Measurements from ENCODE around the gene GMDS. TPM values are rescaled to one million over a fixed set of nuclear protein-coding genes. Genes with fewer than 3 reads are reported as not detected.

The GMDS gene
- total and polyA plus RNA-seq, 2 donors (not counting 3 experiments of a cell fraction or from before 2014, with no cell fraction given), result 9.8 to 23.5 TPM

GRCh38 chr6:1589208-1589607, 656.2 kb downstream of the GMDS start:
- POLR2A ChIA-PET, result no interaction called here
- FAIRE-seq, result no peak

GRCh38 chr6:1587977-1588376, 657.4 kb downstream of the GMDS start:
- CTCF ChIA-PET, result interaction anchor here (0.7 kb wide), 1 partner anchor 20 kb away, joined by 3 read pairs; no protein-coding TSS in a partner anchor
- no TSS peak for BruUV-seq (replicated peaks)

More at GRCh38 chr6:1589208-1589607, 656.2 kb downstream of the GMDS start:
- no peak overlapping the region for H3K4me3 ChIP-seq (replicated peaks in 1 of 3; ENCODE audit: insufficient read depth in 1 of 3, low read depth in 1 of 3, low read length in 3 of 3)
- no peak for DNase-seq (ENCODE audit: low read depth, low spot score)
- no peak overlapping the region for H3K27ac ChIP-seq (ENCODE audit: insufficient read depth, low read depth, low read length)
- H3K79me2 ChIP-seq (ENCODE audit: control insufficient read depth, insufficient read depth, low read length), result no peaks in the 10 kb centered on the region
- no peak for TF ChIP-seq EZH2 (IDR thresholded peaks at IDR 0.05; ENCODE audit: borderline replicate concordance, low read depth, low read length, severe bottlenecking)
- TF ChIP-seq FOS (IDR thresholded peaks at IDR 0.05; ENCODE audit: borderline replicate concordance, insufficient read depth, low read length), result no peak
- no peak overlapping the region for H2AFZ ChIP-seq (ENCODE audit: low read depth, low read length)
- H3K36me3 ChIP-seq (ENCODE audit: control insufficient read depth in 2 of 2, extremely low read depth in 1 of 2, insufficient read depth in 2 of 2, low read length in 2 of 2), result no peaks in the 10 kb centered on the region
- no TSS peak for BruUV-seq (replicated peaks)
- dilution Hi-C loops (cut with MboI; ENCODE audit: extremely low pct_ligation_motif_present, low sequenced_read_pairs) (no loop called here), intact Hi-C loops (cut with micrococcal nuclease) (no loop called here)
- no peaks in the 10 kb centered on the region for H4K20me1 ChIP-seq (replicated peaks; ENCODE audit: control insufficient read depth, extremely low read depth, insufficient read depth, low read length)
- no peak overlapping the region for H3K9ac ChIP-seq (replicated peaks; ENCODE audit: extremely low read depth, insufficient read depth, low read length)
- CTCF ChIA-PET, result no interaction called here
- no peak overlapping the region for H3K4me2 ChIP-seq (ENCODE audit: insufficient read depth, low read length)
- no peaks in the 10 kb centered on the region for H3K4me1 ChIP-seq (ENCODE audit: control insufficient read depth, extremely low read depth, insufficient read depth, low read length)
- peaks cover 0 to 1% of the 10 kb centered on the region in 2 experiments for H3K27me3 ChIP-seq (ENCODE audit: control insufficient read depth in 2 of 2, insufficient read depth in 2 of 2, low read length in 2 of 2)
- no peaks in the 10 kb centered on the region for H3K9me1 ChIP-seq (replicated peaks; ENCODE audit: control insufficient read depth, extremely low read depth, insufficient read depth, low read length)
- no peaks in the 10 kb centered on the region for H3K9me3 ChIP-seq (replicated peaks; ENCODE audit: control insufficient read depth, insufficient read depth, low read length)

More at GRCh38 chr6:1587977-1588376, 657.4 kb downstream of the GMDS start:
- no peak for TF ChIP-seq MAX (IDR thresholded peaks at IDR 0.05; ENCODE audit: insufficient read depth, insufficient read length)
- TF ChIP-seq JUN (IDR thresholded peaks at IDR 0.05; ENCODE audit: borderline replicate concordance, insufficient read depth, insufficient read length, low read depth), result no peak
- TF ChIP-seq POLR2AphosphoS5 (IDR thresholded peaks at IDR 0.05; ENCODE audit: insufficient read depth, low read depth, low read length), result no peak
- no peak for TF ChIP-seq POLR2A (IDR thresholded peaks at IDR 0.05; ENCODE audit: low read depth, low read length)
- no peak for TF ChIP-seq EZH2 (IDR thresholded peaks at IDR 0.05; ENCODE audit: borderline replicate concordance, low read depth, low read length, severe bottlenecking)
- peaks cover 0 to 1% of the 10 kb centered on the region in 2 experiments for H3K27me3 ChIP-seq (ENCODE audit: control insufficient read depth in 2 of 2, insufficient read depth in 2 of 2, low read length in 2 of 2)
- intact Hi-C loops (cut with micrococcal nuclease) (no loop called here), dilution Hi-C loops (cut with MboI; ENCODE audit: extremely low pct_ligation_motif_present, low sequenced_read_pairs) (no loop called here)
- no peaks in the 10 kb centered on the region for H4K20me1 ChIP-seq (replicated peaks; ENCODE audit: control insufficient read depth, extremely low read depth, insufficient read depth, low read length)
- no peaks in the 10 kb centered on the region for H3K79me2 ChIP-seq (ENCODE audit: control insufficient read depth, insufficient read depth, low read length)
- POLR2A ChIA-PET, result no interaction called here
- no peak overlapping the region for H3K9ac ChIP-seq (replicated peaks; ENCODE audit: extremely low read depth, insufficient read depth, low read length)
- DNase-seq (ENCODE audit: low read depth, low spot score) (no peak), FAIRE-seq (no peak)
- H3K4me2 ChIP-seq (ENCODE audit: insufficient read depth, low read length), result no peak overlapping the region
- no peak overlapping the region for H3K27ac ChIP-seq (ENCODE audit: insufficient read depth, low read depth, low read length)
- H3K9me1 ChIP-seq (replicated peaks; ENCODE audit: control insufficient read depth, extremely low read depth, insufficient read depth, low read length), result no peaks in the 10 kb centered on the region
- H3K4me3 ChIP-seq (replicated peaks in 1 of 3; ENCODE audit: insufficient read depth in 1 of 3, low read depth in 1 of 3, low read length in 3 of 3), result no peak overlapping the region
- H3K36me3 ChIP-seq (ENCODE audit: control insufficient read depth in 2 of 2, extremely low read depth in 1 of 2, insufficient read depth in 2 of 2, low read length in 2 of 2), result no peaks in the 10 kb centered on the region
- H2AFZ ChIP-seq (ENCODE audit: low read depth, low read length), result no peak overlapping the region
- no peaks in the 10 kb centered on the region for H3K9me3 ChIP-seq (replicated peaks; ENCODE audit: control insufficient read depth, insufficient read depth, low read length)
- H3K4me1 ChIP-seq (ENCODE audit: control insufficient read depth, extremely low read depth, insufficient read depth, low read length), result no peaks in the 10 kb centered on the region

Measured in endothelial cell of umbilical vein (primary cell).